Stimulated activated CD4-positive, alpha-beta T cell treated with anti-CD3 and anti-CD28 coated beads, Interleukin-2, amount 100 ng/mL, for 48 hours (primary cell): ENCODE results near the gene ABCA1.
"Not testable (repeated sequence)": the region's sequence is repeated elsewhere in the genome, so short reads cannot be mapped to it uniquely, and the experiment has no call there.

ENCODE experiments used
- DNase-seq, 2 donors: peaks; one replicate each; pipeline ENCODE4 v3.0.0-alpha.2; 2020

The ABCA1 gene

GRCh38 chr9:104905153-104905901, 22.6 kb downstream of the ABCA1 start:
- DNase-seq = no peak

GRCh38 chr9:104903609-104904008, 24.3 kb downstream of the ABCA1 start:
- DNase-seq = no peak

GRCh38 chr9:104900871-104901270, 27.1 kb downstream of the ABCA1 start:
- no peak for DNase-seq

GRCh38 chr9:104900324-104900723, 27.6 kb downstream of the ABCA1 start:
- no peak for DNase-seq

GRCh38 chr9:104899759-104900247, 28.2 kb downstream of the ABCA1 start:
- no peak for DNase-seq

- not testable (repeated sequence) for DNase-seq
Observed at GRCh38 chr9:104898376-104898775, 29.6 kb downstream of the ABCA1 start.

GRCh38 chr9:104896131-104896530, 31.8 kb downstream of the ABCA1 start:
- DNase-seq = no peak

- no peak for DNase-seq
Observed at GRCh38 chr9:104895572-104895971, 32.4 kb downstream of the ABCA1 start.

- DNase-seq = no peak
Observed at GRCh38 chr9:104892701-104893100, 35.3 kb downstream of the ABCA1 start.

GRCh38 chr9:104890433-104890770, 37.6 kb downstream of the ABCA1 start:
- DNase-seq = no peak

GRCh38 chr9:104885818-104886709, 41.9 kb downstream of the ABCA1 start:
- DNase-seq = no peak

- no peak for DNase-seq
Observed at GRCh38 chr9:104883169-104883568, 44.8 kb downstream of the ABCA1 start.

- DNase-seq = no peak
Observed at GRCh38 chr9:104882566-104882965, 45.4 kb downstream of the ABCA1 start.

- no peak for DNase-seq
Observed at GRCh38 chr9:104882086-104882485, 45.9 kb downstream of the ABCA1 start.

- DNase-seq = no peak
Observed at GRCh38 chr9:104879555-104880309, 48.2 kb downstream of the ABCA1 start.

GRCh38 chr9:104876587-104876986, 51.4 kb downstream of the ABCA1 start:
- DNase-seq = no peak

- DNase-seq = no peak
Observed at GRCh38 chr9:104875897-104876296, 52.1 kb downstream of the ABCA1 start.

- DNase-seq = no peak
Observed at GRCh38 chr9:104875320-104875719, 52.6 kb downstream of the ABCA1 start.

GRCh38 chr9:104873489-104873850, 54.5 kb downstream of the ABCA1 start:
- DNase-seq = no peak

- no peak for DNase-seq
Observed at GRCh38 chr9:104872656-104873488, 55.1 kb downstream of the ABCA1 start.

GRCh38 chr9:104871961-104872527, 55.9 kb downstream of the ABCA1 start:
- no peak for DNase-seq

- DNase-seq = no peak
Observed at GRCh38 chr9:104869811-104870210, 58.1 kb downstream of the ABCA1 start.
